Left cardiac atrium (tissue), 4 donors: ENCODE results near the gene MRGPRD. TPM values are rescaled to one million over a fixed set of nuclear protein-coding genes. Genes with fewer than 3 reads are reported as not detected.

Experiments used
- ATAC-seq, 2 donors: fragments of 200-7000 bp; cut with Tn5 transposase; one replicate each; pipeline ENCODE4 v1.9.1; 2020; ENCODE audit warnings: mild to moderate bottlenecking in 2 of 2, moderate library complexity in 2 of 2
- DNase-seq: peaks from one replicate; pipeline ENCODE4 v3.0.0-alpha.2; 2020
- intact Hi-C, 2 donors: fragments of 100-400 bp; cut with DNase I; formaldehyde crosslinking; loops; one replicate each; pipeline versions ENCODE4 v1.14.1 to v1.15.1; 2022 to 2023
- total RNA-seq, 2 donors: library from RNA; stranded (reverse); fragmentation: NEBNext Ultra II Directional; extraction: Animal tissue kit (Norgen Biotek cat#: 25700); gene quantifications; one replicate each; pipeline ENCODE4 v1.2.1, GENCODE V29; 2021
- donor health status: DM: no; HTN: yes; CAD: no.
- donor health status: DM: no; HTN: yes; CAD: no; lungs with severe emphysema.
- donor health status: DM: yes; HTN: yes; CAD: no.
- donor health status: Dilated cardiomyopathy.

Gene MRGPRD
- total RNA-seq, 2 donors from 2014 or later = not detected

DNA sequence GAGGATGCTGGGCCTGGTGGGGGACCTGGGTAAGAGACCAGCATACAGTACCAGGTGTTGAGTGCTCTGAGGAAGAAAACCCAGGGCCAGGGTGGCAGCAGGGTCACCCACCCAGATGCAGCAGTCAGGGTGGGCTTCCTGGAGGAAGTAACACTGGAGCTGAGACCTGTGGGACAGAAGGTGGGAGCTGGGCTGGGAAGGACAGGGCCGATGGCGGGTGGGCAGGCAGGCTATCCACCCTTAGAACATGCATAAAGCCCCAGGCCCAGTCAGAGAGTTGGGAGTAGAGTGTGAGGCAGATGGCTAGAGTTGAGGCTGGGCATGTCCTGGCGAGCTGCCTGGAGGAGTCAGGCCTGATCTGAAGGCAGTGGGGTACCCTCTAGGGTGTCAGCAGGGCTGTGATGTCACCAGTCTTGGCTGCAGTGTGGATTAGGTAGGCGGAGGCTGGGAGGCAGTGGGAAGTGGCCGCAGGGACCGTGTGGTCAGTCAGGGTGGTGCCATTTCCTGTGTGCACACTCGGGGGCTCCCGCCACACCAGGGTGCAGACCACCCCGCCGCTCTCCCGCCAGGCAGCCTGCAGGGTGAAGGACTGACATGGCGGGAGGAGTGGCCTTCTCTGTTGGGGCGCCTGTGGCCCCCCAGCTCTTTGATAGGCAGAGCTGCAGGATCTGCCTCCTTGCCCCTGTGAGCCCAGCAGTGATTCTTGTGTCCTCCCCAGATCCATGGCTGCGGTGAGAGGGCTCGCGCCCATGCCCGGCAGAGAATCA, 41.8 kb downstream of the MRGPRD start:
- intact Hi-C loops = no loop called here
- ATAC-seq = no peak
- peak; percentile 17 for DNase-seq

DNA sequence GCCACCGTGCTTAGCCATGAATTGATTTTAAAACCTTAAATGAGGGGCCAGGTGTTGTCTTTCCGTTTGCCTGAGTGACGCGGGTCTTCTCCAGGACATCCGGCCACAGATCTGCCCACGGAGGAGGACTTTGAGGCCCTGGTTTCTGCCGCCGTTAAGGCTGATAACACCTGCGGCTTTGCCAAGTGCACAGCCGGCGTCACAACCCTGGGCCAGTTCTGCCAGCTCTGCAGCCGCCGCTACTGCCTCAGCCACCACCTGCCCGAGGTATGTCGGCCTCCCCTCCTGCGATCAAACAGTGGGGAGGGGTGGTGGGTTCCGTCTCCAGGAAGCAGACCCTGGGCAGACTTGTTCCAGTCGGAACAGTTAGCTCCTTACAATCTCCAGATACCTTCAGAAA, 42.7 kb downstream of the MRGPRD start:
- no peak for DNase-seq

DNA sequence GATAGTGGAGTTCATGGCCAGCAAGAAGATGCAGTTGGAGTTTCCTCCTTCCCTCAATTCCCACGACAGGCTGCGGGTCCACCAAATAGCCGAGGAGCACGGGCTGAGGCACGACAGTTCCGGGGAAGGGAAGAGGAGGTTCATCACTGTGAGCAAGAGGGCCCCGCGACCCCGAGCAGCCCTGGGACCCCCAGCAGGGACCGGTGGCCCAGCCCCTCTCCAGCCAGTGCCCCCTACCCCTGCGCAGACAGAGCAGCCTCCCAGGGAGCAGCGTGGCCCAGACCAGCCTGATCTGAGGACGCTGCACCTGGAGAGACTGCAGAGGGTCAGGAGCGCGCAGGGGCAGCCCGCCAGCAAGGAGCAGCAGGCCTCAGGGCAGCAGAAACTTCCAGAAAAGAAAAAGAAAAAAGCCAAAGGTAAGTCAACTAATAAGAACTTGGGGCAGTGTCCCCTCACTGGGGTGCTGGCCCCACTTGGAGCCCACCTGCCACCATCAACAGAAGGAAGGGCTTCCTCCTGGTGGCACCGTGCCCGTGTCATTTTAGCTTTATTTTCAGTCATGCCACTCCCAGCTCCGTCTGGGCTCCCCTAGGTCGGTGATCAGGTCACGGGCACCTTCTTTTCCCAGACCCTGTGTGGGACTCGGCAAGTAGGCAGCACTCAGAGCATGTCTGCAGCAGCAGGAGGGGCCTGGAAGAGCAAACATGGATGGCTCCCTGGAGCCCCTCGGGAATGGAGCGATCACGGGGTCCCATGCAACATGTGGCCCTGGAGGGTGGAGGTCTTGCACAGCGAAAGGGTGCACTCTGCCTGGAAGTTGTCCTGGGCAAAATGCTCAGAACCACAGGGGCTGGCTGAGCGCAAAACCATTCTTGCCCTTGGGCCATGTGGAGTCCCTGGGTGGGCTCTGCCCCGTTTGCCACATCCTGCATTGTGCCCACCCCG, 43.8 kb downstream of the MRGPRD start:
- intact Hi-C loops = no loop called here
- no peak for DNase-seq
- no peak for ATAC-seq

More for the DNA sequence above, 42.7 kb downstream of the MRGPRD start:
- intact Hi-C loops = no loop called here
- ATAC-seq = no peak

DNA sequence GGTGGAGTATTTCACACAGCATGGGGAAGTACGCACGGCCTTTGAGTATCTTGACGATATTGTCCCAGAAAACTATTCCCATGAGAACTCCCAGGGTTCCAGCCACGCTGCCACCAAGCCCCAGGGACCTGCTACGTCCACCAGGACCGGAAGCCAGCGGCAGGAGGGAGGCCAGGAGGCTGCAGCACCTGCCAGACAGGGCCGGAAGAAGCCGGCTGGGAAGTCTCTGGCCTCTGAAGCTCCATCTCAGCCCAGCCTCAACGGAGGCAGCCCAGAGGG, 44.5 kb downstream of the MRGPRD start:
- intact Hi-C loops = no loop called here
- ATAC-seq (no peak), DNase-seq (no peak)

DNA sequence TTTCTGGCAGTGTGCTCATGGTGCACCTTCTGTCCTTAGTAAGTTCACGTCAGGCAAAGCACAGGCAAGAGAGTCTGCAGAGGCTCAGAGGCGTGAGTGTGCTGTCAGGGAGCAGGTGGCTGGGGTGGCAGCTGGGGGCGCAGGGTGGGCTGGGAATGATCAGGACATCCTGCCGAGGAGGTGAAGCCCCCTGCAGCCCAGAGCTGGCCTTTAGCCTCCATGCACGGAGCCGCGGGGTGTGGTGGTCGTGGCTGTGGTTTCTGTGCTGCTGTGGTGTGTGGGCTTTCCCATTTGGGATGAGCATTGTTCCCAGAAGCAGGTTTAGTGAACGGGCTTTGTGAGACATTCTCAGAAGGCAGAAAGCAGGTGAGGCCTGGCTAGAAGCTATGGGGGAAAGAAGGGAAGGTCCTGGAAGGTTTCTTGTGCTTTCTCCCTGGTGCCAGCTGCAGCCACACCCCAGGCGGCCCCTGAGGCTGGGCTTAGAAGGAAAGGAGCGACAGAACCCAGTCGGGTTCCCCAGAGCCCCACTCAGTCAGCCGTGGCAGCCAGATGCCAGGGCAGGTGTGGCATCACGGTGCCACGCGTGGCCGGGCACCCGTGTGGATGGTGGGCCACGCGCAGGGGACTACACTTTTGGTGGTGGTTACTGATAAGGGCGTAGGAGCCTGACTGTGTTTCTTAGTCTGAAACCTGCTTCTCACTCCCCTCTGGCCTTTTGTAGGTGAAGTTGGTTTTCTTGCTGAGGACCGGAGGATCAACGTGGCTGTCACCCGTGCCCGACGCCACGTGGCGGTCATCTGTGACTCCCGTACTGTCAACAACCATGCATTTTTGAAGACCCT, 45.0 kb downstream of the MRGPRD start:
- intact Hi-C loops = no loop called here
- no peak for ATAC-seq
- DNase-seq = no peak

DNA sequence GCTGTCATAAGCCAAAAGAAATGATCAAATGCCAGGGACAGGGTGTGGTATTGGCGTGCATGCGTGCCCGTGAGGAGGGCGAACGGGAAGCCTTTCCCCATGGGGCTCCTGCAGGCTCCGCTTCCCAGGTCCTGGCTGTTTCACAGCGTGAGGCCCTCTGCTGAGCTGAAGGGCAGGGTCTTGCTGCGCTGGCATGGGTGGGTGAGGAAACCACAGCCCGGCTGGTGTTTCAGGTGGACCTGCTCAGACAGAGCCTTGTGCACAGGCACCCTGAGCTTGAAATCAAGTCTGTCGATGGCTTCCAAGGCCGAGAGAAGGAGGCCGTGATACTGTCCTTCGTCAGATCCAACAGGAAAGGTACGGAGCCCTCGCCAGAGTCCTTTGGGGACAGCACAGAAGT, 45.7 kb downstream of the MRGPRD start:
- DNase-seq (no peak), ATAC-seq (no peak)
- intact Hi-C loops = no loop called here

DNA sequence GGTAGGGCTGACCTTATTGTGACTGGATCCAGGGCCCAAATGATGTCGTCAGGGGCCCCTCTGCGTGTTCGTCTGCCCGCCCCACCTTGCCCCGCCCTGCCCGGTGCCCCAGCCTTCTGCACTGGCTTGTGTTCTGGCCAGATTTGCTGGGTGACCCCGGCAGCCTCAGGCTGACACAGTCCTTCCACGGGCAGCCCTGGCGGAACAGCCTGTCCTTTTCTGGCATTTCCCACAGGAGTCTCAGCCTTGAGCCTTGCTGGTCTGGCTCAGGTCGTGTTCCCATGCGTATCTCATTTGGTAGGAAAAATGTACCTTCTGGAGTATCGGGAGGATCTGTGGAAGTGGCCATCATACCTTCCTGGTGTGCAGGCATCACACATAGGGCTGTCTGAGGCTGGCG, 46.1 kb downstream of the MRGPRD start:
- no peak for DNase-seq

DNA sequence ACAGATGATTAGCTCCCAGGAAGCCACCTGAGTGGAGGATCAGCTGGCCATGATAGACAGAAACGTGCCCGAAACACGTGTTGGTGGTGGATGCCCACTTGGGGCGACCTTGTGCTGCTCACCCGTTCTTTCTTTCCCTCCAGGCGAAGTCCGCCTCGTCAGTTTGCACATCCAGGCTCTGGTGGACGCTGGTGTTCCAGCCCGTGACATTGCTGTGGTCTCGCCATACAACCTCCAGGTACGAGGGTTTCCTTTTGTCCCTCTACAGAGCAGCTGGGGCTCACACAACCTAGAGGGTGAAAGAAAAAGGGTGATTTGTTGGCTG, 46.5 kb downstream of the MRGPRD start:
- intact Hi-C loops = no loop called here
- ATAC-seq = no peak
- no peak for DNase-seq

More for the DNA sequence above, 46.1 kb downstream of the MRGPRD start:
- intact Hi-C loops = no loop called here
- no peak for ATAC-seq

DNA sequence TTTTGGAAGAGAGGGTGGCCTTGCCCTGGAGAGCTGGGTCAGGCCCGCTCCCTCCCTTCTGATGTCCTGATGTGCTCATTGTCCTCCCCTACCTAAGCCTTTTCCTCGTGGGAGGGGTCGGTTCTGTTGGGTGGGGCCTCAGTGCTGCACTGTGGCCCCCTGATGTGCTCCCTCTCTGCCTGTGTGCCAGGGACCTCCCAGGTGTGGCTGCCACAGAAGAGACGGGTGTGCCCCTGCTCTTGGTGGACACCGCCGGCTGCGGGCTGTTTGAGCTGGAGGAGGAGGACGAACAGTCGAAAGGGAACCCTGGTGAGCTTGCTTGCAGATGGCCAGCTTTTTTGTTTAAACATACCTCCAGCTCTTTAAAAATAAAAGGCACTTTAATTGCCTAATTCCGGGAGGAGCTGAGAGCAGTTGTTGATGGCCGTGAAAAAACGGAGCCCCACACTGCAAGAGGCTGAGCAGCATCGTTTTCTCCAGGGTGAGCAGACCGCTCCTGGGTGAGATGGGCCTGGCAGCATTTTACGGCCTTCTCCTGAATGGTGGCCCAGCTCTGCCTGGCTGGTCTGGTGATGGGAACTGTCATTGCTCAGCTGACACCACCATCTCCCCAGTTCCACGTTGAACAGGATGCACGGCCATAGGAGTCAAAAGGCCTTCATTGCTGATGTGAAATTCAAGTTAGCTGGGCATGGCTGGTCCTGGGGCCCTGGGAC, 47.0 kb downstream of the MRGPRD start:
- no peak for ATAC-seq
- intact Hi-C loops = no loop called here
- no peak for DNase-seq

DNA sequence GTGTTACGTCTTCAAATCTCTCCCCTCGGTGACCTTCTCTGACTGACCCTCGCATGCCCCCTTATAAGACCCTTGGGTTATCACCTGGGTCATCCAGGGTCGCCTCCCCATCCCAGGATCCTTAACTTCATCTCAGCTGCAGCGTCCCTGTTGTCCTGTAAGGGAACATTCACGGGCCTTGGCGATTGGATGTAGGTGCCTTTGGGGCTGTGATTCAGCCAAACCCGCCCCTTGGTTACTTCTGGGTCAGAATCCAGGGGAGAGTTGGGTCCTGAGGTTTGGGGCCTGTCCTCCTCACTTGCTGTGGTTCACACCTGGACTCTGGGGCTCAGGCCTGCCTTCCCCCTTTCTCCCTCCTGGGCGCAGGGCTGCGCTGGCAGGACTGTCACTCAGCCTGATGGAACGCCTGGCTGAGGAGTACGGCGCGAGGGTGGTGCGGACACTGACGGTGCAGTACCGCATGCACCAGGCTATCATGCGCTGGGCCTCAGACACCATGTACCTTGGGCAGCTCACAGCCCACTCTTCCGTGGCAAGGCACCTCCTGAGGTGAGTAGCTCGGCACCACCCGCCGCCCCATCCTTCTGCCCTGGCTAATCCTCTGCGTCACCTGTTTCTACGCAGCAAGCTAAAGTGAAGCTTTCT, 47.7 kb downstream of the MRGPRD start:
- DNase-seq (no peak), ATAC-seq (no peak)
- intact Hi-C loops = no loop called here

DNA sequence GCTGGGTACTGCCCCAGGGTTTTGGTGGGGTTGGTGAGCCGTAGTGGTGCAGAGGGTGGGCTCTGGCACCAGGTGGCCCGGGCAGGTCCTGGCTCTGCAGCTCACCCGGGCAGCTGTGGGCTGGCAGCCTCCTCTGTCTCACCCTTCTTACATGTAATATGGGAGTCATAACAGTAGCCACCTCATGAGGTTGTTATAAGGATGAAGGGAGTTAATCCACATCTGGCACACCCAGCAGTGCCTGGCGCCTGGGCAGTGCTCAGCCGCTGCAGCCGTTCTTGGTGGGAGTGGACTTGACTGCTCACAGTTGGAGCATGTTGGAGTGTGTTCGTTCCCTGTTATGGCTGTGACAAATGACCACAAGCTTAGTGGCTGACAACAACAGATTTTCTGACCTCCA, 48.4 kb downstream of the MRGPRD start:
- ATAC-seq = no peak
- intact Hi-C loops = no loop called here

DNA sequence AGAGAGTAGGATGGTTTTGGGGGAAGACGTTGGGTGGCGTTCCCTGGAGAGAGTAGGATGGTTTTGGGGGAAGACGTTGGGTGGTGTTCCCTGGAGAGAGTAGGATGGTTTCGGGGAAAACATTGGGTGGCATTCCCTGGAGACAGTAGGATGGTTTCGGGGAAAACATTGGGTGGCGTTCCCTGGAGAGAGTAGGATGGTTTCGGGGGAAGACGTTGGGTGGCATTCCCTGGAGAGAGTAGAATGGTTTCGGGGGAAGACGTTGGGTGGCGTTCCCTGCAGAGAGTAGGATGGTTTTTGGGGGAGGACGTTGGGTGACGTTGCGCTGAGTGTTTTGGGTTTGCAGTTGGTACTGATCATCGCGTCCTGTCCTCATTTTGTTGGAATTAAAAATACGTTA, 48.9 kb downstream of the MRGPRD start:
- intact Hi-C loops = no loop called here
- ATAC-seq (no peak), DNase-seq (no peak)

More for the DNA sequence above, 48.4 kb downstream of the MRGPRD start:
- no peak for DNase-seq

DNA sequence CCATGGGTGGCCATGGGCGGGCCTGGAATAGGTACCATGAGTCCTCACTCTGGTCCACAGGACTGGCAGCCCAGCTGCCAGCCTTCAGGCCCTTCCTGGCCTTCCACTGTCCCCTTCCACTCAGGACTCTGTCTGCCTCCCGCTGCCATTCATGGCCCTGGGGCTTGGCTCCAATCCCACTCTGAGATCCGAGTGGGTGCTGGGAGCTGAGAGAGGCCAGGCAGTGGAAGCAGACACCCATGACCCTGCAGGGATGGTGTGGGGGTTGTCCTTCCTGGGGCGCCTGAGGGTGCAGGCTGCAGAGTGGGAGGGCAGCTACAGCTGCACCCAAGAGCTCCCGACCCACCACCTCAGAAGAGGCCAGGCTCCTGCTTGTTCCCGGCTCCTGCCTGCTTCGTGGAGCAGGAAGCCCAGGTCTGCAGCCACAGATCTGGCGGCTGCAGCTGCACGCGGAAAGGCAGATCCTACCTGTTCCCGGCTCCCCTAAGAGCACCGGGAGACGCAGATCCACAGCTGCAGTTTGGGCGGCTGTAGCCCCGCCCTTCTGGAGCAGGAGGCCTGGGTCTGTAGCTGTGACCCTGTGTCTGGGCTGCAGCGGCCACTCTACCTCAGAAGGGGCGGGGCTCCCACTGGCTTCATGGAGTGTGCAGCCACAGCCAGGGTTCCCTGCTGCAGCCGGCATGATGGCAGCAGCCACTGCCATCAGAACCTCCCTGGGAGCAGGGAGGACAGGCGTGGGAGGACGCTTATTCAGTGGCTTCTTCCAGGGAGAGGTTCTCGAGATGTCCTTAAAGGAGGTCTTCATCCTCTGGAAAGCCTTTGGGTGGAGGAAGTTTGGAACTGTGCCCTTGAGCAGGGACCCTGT, 49.6 kb downstream of the MRGPRD start:
- no peak for ATAC-seq
- intact Hi-C loops = no loop called here
- DNase-seq = no peak

Other genes starting within 250 kb of the MRGPRD start
- gene TESMIN, start 229.5 kb downstream of the MRGPRD start, total RNA-seq = under 1 TPM; 0.29 to 0.52 TPM
- gene CPT1A, start 139.1 kb downstream of the MRGPRD start, total RNA-seq = 10 to 100 TPM; 56.6 to 63.5 TPM
- gene MRPL21, start 77.2 kb downstream of the MRGPRD start, total RNA-seq = 10 to 100 TPM; 76.0 to 89.7 TPM
- 1 to 10 TPM; 8.2 to 9.0 TPM for gene IGHMBP2, start 77.1 kb downstream of the MRGPRD start, total RNA-seq
- 10 to 100 TPM; 12.4 to 13.3 TPM for gene MRGPRF, start 32.3 kb upstream of the MRGPRD start, total RNA-seq
- 1 to 10 TPM; 7.3 to 9.7 TPM for gene TPCN2, start 67.9 kb upstream of the MRGPRD start, total RNA-seq
- gene SMIM38, start 174.9 kb upstream of the MRGPRD start, total RNA-seq = under 1 TPM in 1 of 2 donors, not detected in 1; 0.18 TPM